PC-3 (cell line): Measurements from ENCODE around the gene ST8SIA4. TPM values are rescaled to one million over a fixed set of nuclear protein-coding genes. Genes with fewer than 3 reads are reported as not detected.

Experiments
- ATAC-seq: fragments of 200-7000 bp; cut with Tn5 transposase; 2 replicates; pipeline ENCODE4 v1.9.1; 2020; ENCODE audit warnings: mild to moderate bottlenecking, moderate library complexity
- BruUV-seq: library from RNA; stranded (reverse); fragments of 400-500 nt; replicated peaks from 2 replicates; lab custom pipeline; 2021; lab: Mats Ljungman, UMichigan
- CTCF ChIA-PET: fragments of 300-600 bp; sonication (Branson Sonifier 250); formaldehyde crosslinking; loops from one replicate; lab custom pipeline; 2022; ENCODE audit warnings: antibody characterized with exemption; lab: Charles Lee
- POLR2A ChIA-PET: fragments of 300-600 bp; sonication (Branson Sonifier 250); formaldehyde crosslinking; loops from one replicate; lab custom pipeline; 2022; ENCODE audit warnings: antibody characterized with exemption; ENCODE audit not compliant: unreplicated experiment; lab: Charles Lee
- DNase-seq: peaks from one replicate; pipeline ENCODE4 v3.0.0-alpha.2; 2015
- H2AFZ ChIP-seq: fragments of 300-600 bp; sonication (generic); 2 replicates; pipeline ENCODE4 v1.6.0; 2016; ENCODE audit warnings: antibody characterized with exemption, low read length
- H3F3A ChIP-seq: fragments of 300-600 bp; sonication (generic); one replicate; pipeline ENCODE4 v1.6.0; 2017; ENCODE audit warnings: antibody characterized with exemption, low read length, control low read depth, mild to moderate bottlenecking; ENCODE audit not compliant: unreplicated experiment
- H3K27ac ChIP-seq: fragments of 300-600 bp; sonication (generic); 2 replicates; pipeline ENCODE4 v1.5.1; 2016; ENCODE audit warnings: mild to moderate bottlenecking, low read length
- H3K27me3 ChIP-seq: fragments of 300-600 bp; sonication (generic); 2 replicates; pipeline ENCODE4 v1.6.1; 2016; ENCODE audit warnings: low read length, mixed read lengths
- H3K36me3 ChIP-seq: fragments of 300-600 bp; sonication (generic); 2 replicates; pipeline ENCODE4 v1.6.1; 2016; ENCODE audit warnings: low read depth, mixed run types, low read length, mixed read lengths
- H3K4me1 ChIP-seq: fragments of 300-600 bp; sonication (generic); 2 replicates; pipeline ENCODE4 v1.5.1; 2016; ENCODE audit warnings: low read length; ENCODE audit not compliant: insufficient read depth
- H3K4me2 ChIP-seq: fragments of 300-600 bp; sonication (generic); 2 replicates; pipeline ENCODE4 v1.6.0; 2016; ENCODE audit warnings: low read length
- H3K4me3 ChIP-seq: fragments of 300-600 bp; sonication (generic); 2 replicates; pipeline ENCODE4 v1.5.1; 2016; ENCODE audit warnings: mild to moderate bottlenecking, low read length, mixed read lengths
- H3K79me2 ChIP-seq: fragments of 300-600 bp; sonication (generic); 2 replicates; pipeline ENCODE4 v1.6.1; 2017; ENCODE audit warnings: low read length, mixed read lengths
- H3K9ac ChIP-seq: fragments of 300-600 bp; sonication (generic); 2 replicates; pipeline ENCODE4 v1.6.0; 2016; ENCODE audit warnings: mild to moderate bottlenecking, low read length
- H3K9me2 ChIP-seq: fragments of 300-600 bp; sonication (generic); replicated peaks from 2 replicates; pipeline ENCODE4 v1.6.1; 2016; ENCODE audit warnings: mixed run types, low read length, mixed read lengths
- H3K9me3 ChIP-seq: fragments of 300-600 bp; sonication (generic); 2 replicates; pipeline ENCODE4 v1.6.1; 2016; ENCODE audit warnings: low read length, mixed read lengths
- H4K20me1 ChIP-seq: fragments of 300-600 bp; sonication (generic); 2 replicates; pipeline ENCODE4 v1.6.1; 2016; ENCODE audit warnings: low read length, mixed read lengths
- EZH2 ChIP-seq: fragments of 300-600 bp; sonication (generic); IDR thresholded peaks from one replicate; pipeline ENCODE4 v1.6.1; 2017; ENCODE audit warnings: antibody characterized with exemption, mild to moderate bottlenecking, low read length; ENCODE audit not compliant: unreplicated experiment
- EZH2phosphoT487 ChIP-seq: fragments of 300-600 bp; sonication (generic); IDR thresholded peaks from 2 replicates; pipeline ENCODE4 v1.6.1; 2018; ENCODE audit warnings: mild to moderate bottlenecking, antibody characterized with exemption, low read length, borderline replicate concordance
- intact Hi-C: fragments of 100-400 bp; cut with micrococcal nuclease; formaldehyde crosslinking; loops from 2 replicates; pipeline ENCODE4 v1.9.0; 2023
- total RNA-seq: library from RNA; depleted of rRNA; stranded (reverse); fragments of >200 nt; gene quantifications from 2 replicates; pipeline ENCODE4 v1.2.3, GENCODE V29; 2014
- TF ChIP-seq, protein P1 (sequence below): fragments of 300-600 bp; sonication (generic); conservative IDR thresholded peaks from 2 replicates; pipeline ENCODE4 v1.5.1; 2017; ENCODE audit warnings: antibody characterized with exemption, low read depth, mild to moderate bottlenecking, low read length

The ST8SIA4 gene
- total RNA-seq, 1 experiment from 2014 or later, result 0.91 TPM

DNA sequence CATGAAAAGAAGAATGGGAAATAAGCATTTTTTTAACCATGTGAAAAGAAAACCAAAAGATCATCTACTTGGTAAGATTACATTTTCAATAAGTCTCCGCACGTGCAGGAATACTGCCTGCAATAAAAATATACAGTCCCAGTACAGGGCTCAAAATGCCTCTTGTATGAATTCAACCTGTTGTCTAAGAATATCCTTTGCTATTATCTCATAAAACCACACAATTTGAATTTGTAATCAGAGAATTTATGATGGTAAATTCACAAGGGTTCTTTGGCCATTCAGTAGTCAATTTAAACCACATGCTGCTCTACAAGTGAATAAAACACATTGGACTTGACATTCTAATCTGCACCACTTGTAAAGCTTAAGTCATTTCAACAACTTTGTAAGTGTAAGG, 46.6 kb downstream of the ST8SIA4 start:
- Histone ChIP-seq H3F3A (no peaks in the 10 kb centered on the region), H3K27ac (no peak overlapping the region), H2AFZ (no peak overlapping the region), H4K20me1 (no peaks in the 10 kb centered on the region), H3K4me1 (peaks cover 17% of the 10 kb centered on the region), H3K9me3 (no peaks in the 10 kb centered on the region), H3K36me3 (no peaks in the 10 kb centered on the region), H3K4me3 (no peak overlapping the region), H3K9ac (no peak overlapping the region), H3K79me2 (no peaks in the 10 kb centered on the region), H3K4me2 (no peak overlapping the region), H3K9me2 (no peaks in the 10 kb centered on the region), H3K27me3 (no peaks in the 10 kb centered on the region)
- no peak for TF ChIP-seq EZH2
- TF ChIP-seq, protein P1, sequence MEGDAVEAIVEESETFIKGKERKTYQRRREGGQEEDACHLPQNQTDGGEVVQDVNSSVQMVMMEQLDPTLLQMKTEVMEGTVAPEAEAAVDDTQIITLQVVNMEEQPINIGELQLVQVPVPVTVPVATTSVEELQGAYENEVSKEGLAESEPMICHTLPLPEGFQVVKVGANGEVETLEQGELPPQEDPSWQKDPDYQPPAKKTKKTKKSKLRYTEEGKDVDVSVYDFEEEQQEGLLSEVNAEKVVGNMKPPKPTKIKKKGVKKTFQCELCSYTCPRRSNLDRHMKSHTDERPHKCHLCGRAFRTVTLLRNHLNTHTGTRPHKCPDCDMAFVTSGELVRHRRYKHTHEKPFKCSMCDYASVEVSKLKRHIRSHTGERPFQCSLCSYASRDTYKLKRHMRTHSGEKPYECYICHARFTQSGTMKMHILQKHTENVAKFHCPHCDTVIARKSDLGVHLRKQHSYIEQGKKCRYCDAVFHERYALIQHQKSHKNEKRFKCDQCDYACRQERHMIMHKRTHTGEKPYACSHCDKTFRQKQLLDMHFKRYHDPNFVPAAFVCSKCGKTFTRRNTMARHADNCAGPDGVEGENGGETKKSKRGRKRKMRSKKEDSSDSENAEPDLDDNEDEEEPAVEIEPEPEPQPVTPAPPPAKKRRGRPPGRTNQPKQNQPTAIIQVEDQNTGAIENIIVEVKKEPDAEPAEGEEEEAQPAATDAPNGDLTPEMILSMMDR, result no peak
- ATAC-seq (no peak), DNase-seq (no peak)
- ChIA-PET POLR2A (no interaction called here), CTCF (interaction anchor here (0.6 kb wide), 1 partner anchor 82 kb away, joined by 4 read pairs; no protein-coding TSS in a partner anchor)
- no TSS peak for BruUV-seq
- intact Hi-C loops, result no loop called here

DNA sequence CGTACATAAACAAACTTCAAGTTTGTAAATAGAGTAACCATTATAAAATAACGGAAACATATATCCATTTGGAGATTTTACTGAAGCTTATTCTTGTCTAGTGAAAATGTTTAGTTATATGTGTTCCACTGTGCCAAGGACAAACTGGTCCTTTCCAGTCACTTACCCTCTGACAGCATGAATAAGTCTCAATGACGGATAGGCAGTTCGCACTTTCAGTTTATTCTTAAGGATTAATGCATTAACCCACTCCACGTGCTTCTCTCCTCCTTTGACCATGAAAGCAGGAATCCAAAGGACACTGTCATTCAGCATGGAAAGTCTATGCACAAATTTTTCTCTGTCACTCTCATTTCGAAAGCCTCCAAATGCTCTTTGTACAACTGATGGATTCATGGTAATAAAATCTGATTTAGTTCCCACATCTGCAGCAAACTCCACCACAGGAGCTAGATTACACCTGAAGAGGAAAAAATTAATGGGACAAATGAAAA, 47.1 kb downstream of the ST8SIA4 start:
- no peaks in the 10 kb centered on the region for H3K9me3 ChIP-seq
- H3K79me2 ChIP-seq, result no peaks in the 10 kb centered on the region
- H3K9ac ChIP-seq, result no peak overlapping the region
- no peak overlapping the region for H3K27ac ChIP-seq
- H3K9me2 ChIP-seq, result no peaks in the 10 kb centered on the region
- peaks cover 17% of the 10 kb centered on the region for H3K4me1 ChIP-seq
- BruUV-seq, result no TSS peak
- no peak for ATAC-seq
- TF ChIP-seq EZH2phosphoT487, result no peak
- TF ChIP-seq, protein P1, result no peak
- no peaks in the 10 kb centered on the region for H3K36me3 ChIP-seq
- ChIA-PET CTCF (no interaction called here), POLR2A (no interaction called here)
- no peak overlapping the region for H3K4me2 ChIP-seq
- intact Hi-C loops, result no loop called here
- H3K27me3 ChIP-seq, result no peaks in the 10 kb centered on the region
- no peaks in the 10 kb centered on the region for H3F3A ChIP-seq
- no peak for DNase-seq
- H2AFZ ChIP-seq, result no peak overlapping the region
- H4K20me1 ChIP-seq, result no peaks in the 10 kb centered on the region
- H3K4me3 ChIP-seq, result no peak overlapping the region

DNA sequence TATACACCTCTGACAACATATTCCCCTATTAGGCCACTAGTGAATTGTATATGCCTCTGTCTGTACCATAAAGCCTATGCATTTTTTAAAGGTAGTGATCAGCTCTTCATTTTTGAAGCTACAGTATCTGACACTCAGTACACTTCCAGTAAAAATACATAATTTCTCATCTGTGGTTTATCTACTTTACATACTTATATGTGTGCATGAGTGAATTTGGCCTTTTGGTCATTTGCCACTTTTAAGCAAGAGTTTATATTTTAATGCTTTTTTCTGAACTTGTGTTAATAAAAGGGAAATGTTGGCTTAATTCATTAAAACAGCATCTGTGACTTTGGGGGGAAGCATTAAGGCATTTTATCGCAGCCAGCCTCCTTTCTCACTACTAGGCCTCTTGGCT, 47.8 kb downstream of the ST8SIA4 start:
- H3K36me3 ChIP-seq, result no peaks in the 10 kb centered on the region
- ChIA-PET CTCF (no interaction called here), POLR2A (no interaction called here)
- H3K79me2 ChIP-seq, result no peaks in the 10 kb centered on the region
- DNase-seq, result no peak
- H3K27me3 ChIP-seq, result no peaks in the 10 kb centered on the region
- H3K4me3 ChIP-seq, result no peak overlapping the region
- TF ChIP-seq, protein P1, result no peak
- TF ChIP-seq EZH2phosphoT487 (no peak), EZH2 (no peak)
- no peaks in the 10 kb centered on the region for H3F3A ChIP-seq
- no peak overlapping the region for H3K27ac ChIP-seq
- H3K4me1 ChIP-seq, result peaks cover 17% of the 10 kb centered on the region
- BruUV-seq, result no TSS peak
- no peak overlapping the region for H2AFZ ChIP-seq
- intact Hi-C loops, result no loop called here
- no peaks in the 10 kb centered on the region for H3K9me2 ChIP-seq
- no peaks in the 10 kb centered on the region for H3K9me3 ChIP-seq
- ATAC-seq, result no peak
- H4K20me1 ChIP-seq, result no peaks in the 10 kb centered on the region
- no peak overlapping the region for H3K4me2 ChIP-seq
- H3K9ac ChIP-seq, result no peak overlapping the region
